Measurements from ENCODE around the gene PHF20.
"Not testable (repeated sequence)": the region's sequence is repeated elsewhere in the genome, so short reads cannot be mapped to it uniquely, and the experiment has no call there.

Gene PHF20

DNA sequence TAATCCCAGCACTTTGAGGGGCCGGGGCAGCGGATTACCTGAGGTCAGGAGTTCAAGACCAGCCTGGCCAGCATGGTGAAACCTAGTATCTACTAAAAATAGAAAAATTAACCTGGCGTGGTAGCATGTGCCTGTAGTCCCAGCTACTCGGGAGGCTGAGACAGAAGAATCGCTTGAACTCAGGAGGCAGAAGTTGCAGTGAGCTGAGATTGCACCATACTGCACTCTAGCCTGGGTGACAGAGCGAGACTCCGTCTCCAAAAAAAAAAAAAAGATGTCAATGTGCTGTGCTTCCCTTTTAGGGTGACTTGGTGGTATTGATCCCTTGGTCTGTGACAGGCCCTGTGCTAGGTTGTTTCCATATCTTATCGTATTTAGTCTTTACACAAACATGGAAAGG, 79.8 kb downstream of the PHF20 start:
- H3K4me1 ChIP-seq (ENCODE audit: control insufficient read depth, insufficient read depth, low read length) = not testable (repeated sequence)
- H3K36me3 ChIP-seq (ENCODE audit: insufficient read depth, low read length) = peaks cover 38% of the 10 kb centered on the region

DNA sequence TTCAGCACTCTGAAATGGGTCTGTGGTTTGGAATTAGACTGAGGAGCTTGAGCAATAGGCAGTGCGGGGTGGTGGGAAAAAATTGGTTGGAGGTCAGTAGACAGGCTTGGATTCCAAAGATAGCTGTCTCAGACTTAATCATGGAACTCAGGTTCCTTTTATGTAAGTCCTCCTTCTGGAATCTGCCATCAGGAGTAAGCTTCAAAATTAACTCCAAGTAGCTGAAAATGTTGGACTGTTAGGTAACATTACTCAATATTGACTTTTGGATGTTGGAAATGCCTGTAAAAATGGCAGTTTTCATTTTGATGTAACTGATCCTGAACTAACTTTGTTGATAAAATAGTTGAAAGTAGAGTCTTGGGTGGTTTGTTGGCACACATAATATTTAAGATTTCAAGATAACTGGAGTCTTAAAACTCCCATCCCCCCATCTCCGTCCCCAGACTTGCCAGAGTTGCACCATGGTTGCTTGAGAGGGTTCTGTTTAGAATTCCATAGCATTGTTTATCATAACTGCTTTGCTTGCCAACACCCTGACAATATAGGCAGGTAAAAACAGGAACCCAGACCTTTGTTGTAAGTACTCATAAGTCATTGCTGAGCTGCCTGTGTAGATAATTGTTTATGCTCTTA, 83.0 kb downstream of the PHF20 start:
- Histone ChIP-seq H3K36me3 (ENCODE audit: insufficient read depth, low read length) (peaks cover 25% of the 10 kb centered on the region), H3K9ac (ENCODE audit: low read depth, low read length) (no peak overlapping the region), H3K4me1 (ENCODE audit: control insufficient read depth, insufficient read depth, low read length) (no peaks in the 10 kb centered on the region), H3K4me3 (ENCODE audit: low read length) (no peak overlapping the region), H3K9me3 (replicated peaks; ENCODE audit: low read length) (no peaks in the 10 kb centered on the region), H3K4me2 (ENCODE audit: low read length) (no peak overlapping the region), H3K27me3 (ENCODE audit: control insufficient read depth, insufficient read depth, low read length) (no peaks in the 10 kb centered on the region)

More for the DNA sequence above, 79.8 kb downstream of the PHF20 start:
- H3K4me2 ChIP-seq (ENCODE audit: low read length); H3K9me3 ChIP-seq (replicated peaks; ENCODE audit: low read length); H3K9ac ChIP-seq (ENCODE audit: low read depth, low read length); H3K4me3 ChIP-seq (ENCODE audit: low read length); H3K27me3 ChIP-seq (ENCODE audit: control insufficient read depth, insufficient read depth, low read length): not testable (repeated sequence)

DNA sequence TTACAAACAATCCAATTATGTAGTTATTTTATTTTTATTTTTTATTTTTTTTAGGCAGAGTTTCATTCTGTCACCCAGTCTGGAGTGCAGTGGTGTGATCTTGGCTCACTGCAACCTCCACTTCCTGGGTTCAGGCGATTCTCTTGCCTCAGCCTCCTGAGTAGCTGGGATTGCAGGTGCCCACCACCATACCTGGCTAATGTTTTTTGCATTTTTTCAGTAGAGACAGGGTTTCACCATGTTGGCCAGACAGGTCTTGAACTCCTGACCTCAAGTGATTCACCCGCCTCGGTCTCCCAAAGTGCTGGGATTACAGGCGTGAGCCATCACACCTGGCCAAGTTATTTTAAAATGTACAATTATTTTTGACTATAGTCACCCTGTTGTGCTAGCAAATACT, 83.8 kb downstream of the PHF20 start:
- not testable (repeated sequence) for H3K9me3 ChIP-seq (replicated peaks; ENCODE audit: low read length); H3K27me3 ChIP-seq (ENCODE audit: control insufficient read depth, insufficient read depth, low read length); H3K9ac ChIP-seq (ENCODE audit: low read depth, low read length); H3K4me2 ChIP-seq (ENCODE audit: low read length); H3K4me3 ChIP-seq (ENCODE audit: low read length); H3K4me1 ChIP-seq (ENCODE audit: control insufficient read depth, insufficient read depth, low read length)
- peaks cover 24% of the 10 kb centered on the region for H3K36me3 ChIP-seq (ENCODE audit: insufficient read depth, low read length)

DNA sequence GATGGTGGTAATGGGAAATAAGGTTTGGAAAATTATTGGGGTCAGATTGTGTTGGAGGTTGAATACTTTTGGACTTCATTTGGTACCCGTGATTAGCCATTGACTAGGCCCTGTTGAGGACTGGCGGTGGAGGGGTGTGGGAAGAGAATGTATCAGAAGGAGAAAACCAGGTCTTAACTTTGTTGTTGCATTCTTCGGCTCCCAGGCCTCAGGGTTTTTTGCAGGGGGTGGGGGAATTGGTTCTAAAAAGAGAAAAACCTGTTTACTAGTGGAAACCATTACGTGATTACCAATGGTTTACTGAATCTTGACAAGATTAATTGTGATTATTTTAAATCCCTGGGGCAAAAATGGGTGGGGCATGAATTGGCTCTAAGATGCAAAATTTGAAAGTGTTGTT, 85.1 kb downstream of the PHF20 start:
- no peak overlapping the region for H3K4me2 ChIP-seq (ENCODE audit: low read length)
- no peaks in the 10 kb centered on the region for H3K9me3 ChIP-seq (replicated peaks; ENCODE audit: low read length)
- peaks cover 17% of the 10 kb centered on the region for H3K36me3 ChIP-seq (ENCODE audit: insufficient read depth, low read length)
- H3K4me3 ChIP-seq (ENCODE audit: low read length) = no peak overlapping the region
- no peaks in the 10 kb centered on the region for H3K4me1 ChIP-seq (ENCODE audit: control insufficient read depth, insufficient read depth, low read length)
- no peaks in the 10 kb centered on the region for H3K27me3 ChIP-seq (ENCODE audit: control insufficient read depth, insufficient read depth, low read length)
- H3K9ac ChIP-seq (ENCODE audit: low read depth, low read length) = no peak overlapping the region

DNA sequence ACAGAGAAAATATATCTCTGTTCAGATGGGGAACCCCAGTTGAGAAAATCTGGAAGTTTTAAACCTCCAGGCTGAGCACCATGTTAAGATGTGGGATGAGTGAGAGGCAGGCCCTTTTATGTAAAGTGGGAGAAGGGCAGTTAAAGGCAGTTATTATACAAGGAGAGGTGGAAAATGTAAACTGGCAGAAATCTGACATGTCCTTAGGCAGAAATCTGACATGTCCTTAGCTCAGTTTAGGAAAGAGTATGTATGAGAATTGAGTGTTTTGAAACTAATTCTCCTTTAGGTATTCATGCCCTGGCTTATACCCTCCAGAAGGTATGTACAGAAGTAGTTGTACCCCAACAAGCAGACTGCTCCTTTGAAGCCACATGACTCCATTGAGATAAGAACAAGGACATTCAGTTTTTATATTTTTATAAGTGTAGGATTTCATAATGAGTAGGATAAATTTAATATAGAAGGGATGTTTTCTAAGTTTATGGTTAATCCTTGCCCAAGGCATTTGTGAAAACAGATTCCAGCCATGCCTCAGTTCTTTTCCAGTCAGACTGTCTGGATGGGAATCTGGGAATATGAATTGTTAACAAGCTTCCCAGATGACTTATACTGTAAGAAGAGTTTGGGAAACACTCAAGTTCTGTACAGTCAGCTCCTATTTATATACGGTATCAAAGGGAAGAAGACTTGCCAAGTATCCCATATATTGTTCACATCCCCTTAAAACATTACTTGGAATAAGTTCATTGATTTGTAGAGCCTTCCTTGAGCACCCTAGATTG, 94.8 kb downstream of the PHF20 start:
- Histone ChIP-seq H3K4me3 (ENCODE audit: low read length) (no peak overlapping the region), H3K4me1 (ENCODE audit: control insufficient read depth, insufficient read depth, low read length) (peaks cover 26% of the 10 kb centered on the region), H3K27me3 (ENCODE audit: control insufficient read depth, insufficient read depth, low read length) (no peaks in the 10 kb centered on the region), H3K9ac (ENCODE audit: low read depth, low read length) (peak overlapping the region; percentile 28), H3K36me3 (ENCODE audit: insufficient read depth, low read length) (peaks cover 7% of the 10 kb centered on the region), H3K4me2 (ENCODE audit: low read length) (no peak overlapping the region), H3K9me3 (replicated peaks; ENCODE audit: low read length) (no peaks in the 10 kb centered on the region)

DNA sequence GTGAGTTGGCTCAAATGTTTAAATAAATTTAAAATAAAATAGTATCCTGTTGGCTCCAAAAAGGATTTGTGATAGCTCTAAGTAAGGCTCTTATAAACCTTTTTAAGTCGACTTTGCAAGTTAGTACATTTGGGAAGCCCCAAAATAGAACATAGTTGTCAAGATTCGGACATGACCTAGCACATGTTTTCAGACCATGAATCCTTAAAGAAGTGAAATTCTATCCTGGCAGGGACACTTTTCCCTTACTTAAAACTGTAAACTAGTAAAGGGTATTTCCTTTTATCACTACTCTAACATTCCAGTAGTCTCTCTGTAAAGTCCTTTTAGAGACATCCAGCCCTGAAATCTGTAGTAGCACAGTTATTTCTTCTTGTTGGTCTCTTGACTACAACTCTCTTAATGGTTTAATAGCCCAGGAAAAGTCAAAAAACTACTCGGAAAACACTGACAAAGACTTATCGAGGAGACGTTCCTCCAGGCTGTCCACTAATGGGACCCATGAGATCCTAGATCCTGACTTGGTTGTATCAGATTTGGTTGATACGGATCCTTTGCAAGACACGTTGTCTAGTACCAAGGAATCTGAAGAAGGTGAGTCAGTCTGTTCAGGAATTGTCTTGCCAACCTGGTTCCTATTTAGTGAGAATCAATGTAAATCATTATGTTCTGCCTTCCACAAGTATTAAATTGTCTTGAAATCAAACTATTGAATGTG, 98.9 kb downstream of the PHF20 start:
- peaks cover 38% of the 10 kb centered on the region for H3K4me1 ChIP-seq (ENCODE audit: control insufficient read depth, insufficient read depth, low read length)
- peak overlapping the region; percentile 49 for H3K4me3 ChIP-seq (ENCODE audit: low read length)
- no peaks in the 10 kb centered on the region for H3K27me3 ChIP-seq (ENCODE audit: control insufficient read depth, insufficient read depth, low read length)
- no peaks in the 10 kb centered on the region for H3K9me3 ChIP-seq (replicated peaks; ENCODE audit: low read length)
- H3K4me2 ChIP-seq (ENCODE audit: low read length) = peak overlapping the region; percentile 74
- no peaks in the 10 kb centered on the region for H3K36me3 ChIP-seq (ENCODE audit: insufficient read depth, low read length)
- H3K9ac ChIP-seq (ENCODE audit: low read depth, low read length) = peak overlapping the region; percentile 76

DNA sequence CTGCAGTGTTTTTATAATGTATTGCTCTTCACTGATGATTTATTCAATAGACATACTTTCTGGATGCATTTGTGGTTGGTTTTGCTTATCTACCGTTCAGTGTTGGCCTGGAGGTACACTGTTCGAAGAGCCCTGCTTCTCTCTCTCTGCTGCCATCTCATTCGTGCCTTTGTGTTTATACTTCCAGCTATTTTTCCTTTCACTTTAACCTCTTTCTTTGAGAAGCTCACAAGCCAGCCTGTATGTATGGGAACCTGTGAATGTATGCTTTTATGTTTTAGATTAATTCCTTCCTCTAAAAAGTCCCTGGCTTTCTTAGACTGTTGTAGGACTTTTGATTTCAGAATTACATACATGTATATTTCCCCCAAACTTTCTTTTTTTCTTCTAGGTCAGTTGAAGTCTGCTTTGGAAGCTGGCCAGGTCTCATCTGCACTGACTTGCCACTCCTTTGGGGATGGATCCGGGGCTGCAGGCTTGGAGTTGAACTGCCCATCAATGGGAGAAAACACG, 99.5 kb downstream of the PHF20 start:
- Histone ChIP-seq H3K4me2 (ENCODE audit: low read length) (peak overlapping the region; percentile 74), H3K36me3 (ENCODE audit: insufficient read depth, low read length) (no peaks in the 10 kb centered on the region), H3K4me3 (ENCODE audit: low read length) (peak overlapping the region; percentile 49)

DNA sequence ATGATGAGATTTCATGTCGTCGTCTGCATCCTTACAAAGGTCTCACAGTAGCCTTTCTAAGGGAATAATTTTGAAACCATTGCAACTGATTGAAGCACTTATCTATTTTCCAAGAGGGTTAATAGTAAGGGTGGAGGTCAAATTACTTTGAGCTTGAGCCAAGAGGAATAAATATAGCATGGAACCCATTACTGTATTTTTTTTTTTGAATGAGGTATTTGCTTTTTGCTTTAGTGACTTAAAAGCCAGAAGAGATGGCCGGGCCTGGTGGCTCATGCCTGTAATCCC, 104.2 kb downstream of the PHF20 start:
- Histone ChIP-seq H3K9ac (ENCODE audit: low read depth, low read length) (peak overlapping the region; percentile 62), H3K9me3 (replicated peaks; ENCODE audit: low read length) (no peaks in the 10 kb centered on the region), H3K27me3 (ENCODE audit: control insufficient read depth, insufficient read depth, low read length) (no peaks in the 10 kb centered on the region), H3K36me3 (ENCODE audit: insufficient read depth, low read length) (no peaks in the 10 kb centered on the region), H3K4me1 (ENCODE audit: control insufficient read depth, insufficient read depth, low read length) (peaks cover 43% of the 10 kb centered on the region), H3K4me3 (ENCODE audit: low read length) (peak overlapping the region; percentile 12), H3K4me2 (ENCODE audit: low read length) (peak overlapping the region; percentile 56)

More for the DNA sequence above, 99.5 kb downstream of the PHF20 start:
- Histone ChIP-seq H3K27me3 (ENCODE audit: control insufficient read depth, insufficient read depth, low read length) (no peaks in the 10 kb centered on the region), H3K9me3 (replicated peaks; ENCODE audit: low read length) (no peaks in the 10 kb centered on the region), H3K4me1 (ENCODE audit: control insufficient read depth, insufficient read depth, low read length) (peaks cover 43% of the 10 kb centered on the region), H3K9ac (ENCODE audit: low read depth, low read length) (peak overlapping the region; percentile 76)

DNA sequence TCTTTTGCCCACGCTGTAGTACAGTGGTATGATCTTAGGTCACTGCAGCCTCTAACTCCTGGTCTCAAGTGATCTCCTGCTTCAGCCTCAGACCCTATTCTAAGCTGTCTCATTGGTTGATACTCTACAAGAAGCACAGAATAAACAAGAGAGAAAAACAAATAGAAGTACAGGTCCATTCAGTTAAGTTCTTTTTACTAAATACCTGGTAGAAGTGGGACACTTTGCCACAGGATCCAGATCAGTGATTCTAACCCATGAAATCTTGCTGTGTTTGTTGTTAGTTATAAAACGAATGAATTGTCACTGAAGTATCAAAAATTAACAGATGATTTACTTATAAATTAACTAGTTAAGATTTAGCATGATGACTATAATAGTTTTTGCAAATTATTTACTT, 105.8 kb downstream of the PHF20 start:
- no peak overlapping the region for H3K4me2 ChIP-seq (ENCODE audit: low read length)
- no peaks in the 10 kb centered on the region for H3K27me3 ChIP-seq (ENCODE audit: control insufficient read depth, insufficient read depth, low read length)
- H3K4me3 ChIP-seq (ENCODE audit: low read length) = no peak overlapping the region
- H3K9me3 ChIP-seq (replicated peaks; ENCODE audit: low read length) = no peaks in the 10 kb centered on the region
- no peak overlapping the region for H3K9ac ChIP-seq (ENCODE audit: low read depth, low read length)
- peaks cover 43% of the 10 kb centered on the region for H3K4me1 ChIP-seq (ENCODE audit: control insufficient read depth, insufficient read depth, low read length)
- no peaks in the 10 kb centered on the region for H3K36me3 ChIP-seq (ENCODE audit: insufficient read depth, low read length)

DNA sequence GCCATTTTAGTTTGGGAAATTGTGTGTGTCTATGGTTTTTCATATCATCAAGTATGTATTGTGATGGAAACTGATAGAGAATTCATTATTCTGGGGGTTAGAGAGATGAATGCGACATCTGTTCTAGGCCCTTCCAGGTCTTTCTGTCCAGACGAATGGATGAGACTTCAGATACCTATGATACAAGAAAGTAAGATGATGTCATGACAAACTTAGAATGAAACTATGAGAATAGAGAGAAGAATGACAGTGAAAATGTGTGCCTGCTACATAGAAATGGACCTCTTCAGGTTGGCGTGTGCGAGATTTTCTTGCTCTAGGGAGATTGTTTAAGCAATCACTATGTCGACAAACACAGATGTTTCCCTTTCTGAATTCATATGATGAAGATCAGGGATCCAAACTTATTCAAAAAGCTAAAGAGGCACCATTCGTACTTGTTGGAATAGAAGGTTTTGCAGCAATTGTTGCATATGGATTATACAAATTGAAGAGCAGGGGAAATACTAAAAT, 106.4 kb downstream of the PHF20 start:
- Histone ChIP-seq H3K9me3 (replicated peaks; ENCODE audit: low read length) (no peaks in the 10 kb centered on the region), H3K4me3 (ENCODE audit: low read length) (no peak overlapping the region), H3K27me3 (ENCODE audit: control insufficient read depth, insufficient read depth, low read length) (no peaks in the 10 kb centered on the region), H3K9ac (ENCODE audit: low read depth, low read length) (no peak overlapping the region), H3K4me1 (ENCODE audit: control insufficient read depth, insufficient read depth, low read length) (peaks cover 49% of the 10 kb centered on the region), H3K36me3 (ENCODE audit: insufficient read depth, low read length) (no peaks in the 10 kb centered on the region), H3K4me2 (ENCODE audit: low read length) (no peak overlapping the region)

DNA sequence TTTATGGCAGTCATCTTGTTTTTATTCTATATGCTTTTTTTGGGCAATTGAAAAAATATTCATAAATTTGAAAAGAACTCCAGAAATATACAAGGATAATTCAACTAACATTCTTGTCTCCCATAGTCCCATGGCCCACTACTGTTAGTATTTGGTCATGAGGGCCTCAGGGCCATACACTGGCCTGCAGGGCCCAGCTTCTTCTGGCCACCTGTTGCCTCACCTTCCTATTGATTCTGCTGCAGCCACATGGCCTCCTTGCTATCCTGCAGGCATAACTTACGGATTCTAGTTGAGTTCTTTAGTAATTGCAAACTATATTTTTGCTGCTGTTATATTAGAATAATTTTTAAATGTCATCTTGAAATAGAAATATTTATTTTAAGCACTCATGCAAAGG, 109.9 kb downstream of the PHF20 start:
- Histone ChIP-seq H3K36me3 (ENCODE audit: insufficient read depth, low read length) (no peaks in the 10 kb centered on the region), H3K4me1 (ENCODE audit: control insufficient read depth, insufficient read depth, low read length) (peaks cover 48% of the 10 kb centered on the region), H3K4me3 (ENCODE audit: low read length) (no peak overlapping the region)

More for the DNA sequence above, 109.9 kb downstream of the PHF20 start:
- H3K4me2 ChIP-seq (ENCODE audit: low read length) = no peak overlapping the region
- no peaks in the 10 kb centered on the region for H3K9me3 ChIP-seq (replicated peaks; ENCODE audit: low read length)
- no peak overlapping the region for H3K9ac ChIP-seq (ENCODE audit: low read depth, low read length)
- H3K27me3 ChIP-seq (ENCODE audit: control insufficient read depth, insufficient read depth, low read length) = no peaks in the 10 kb centered on the region

All from skeletal muscle satellite cell (primary cell).